Upper lobe of right lung (tissue), 1 donor: Measurements from ENCODE around the gene BEST4. TPM values are rescaled to one million over a fixed set of nuclear protein-coding genes. Genes with fewer than 3 reads are reported as not detected.

Experiments
- ATAC-seq: fragments of 200-7000 bp; cut with Tn5 transposase; one replicate; pipeline ENCODE4 v1.9.1; 2020; ENCODE audit warnings: mild to moderate bottlenecking, moderate library complexity
- DNase-seq: peaks from one replicate; pipeline ENCODE4 v3.0.0-alpha.2; 2020
- H3K27ac ChIP-seq: fragments of 200-600 bp; one replicate; pipeline ENCODE4 v1.8.0; 2022
- H3K27me3 ChIP-seq: fragments of 200-600 bp; one replicate; pipeline ENCODE4 v1.8.0; 2022; ENCODE audit warnings: mild to moderate bottlenecking
- H3K36me3 ChIP-seq: fragments of 200-600 bp; one replicate; pipeline ENCODE4 v1.8.0; 2022
- H3K4me1 ChIP-seq: fragments of 200-600 bp; one replicate; pipeline ENCODE4 v1.8.0; 2022
- H3K4me3 ChIP-seq: fragments of 200-600 bp; one replicate; pipeline ENCODE4 v1.8.0; 2022; ENCODE audit warnings: mild to moderate bottlenecking
- H3K9me3 ChIP-seq: fragments of 200-600 bp; one replicate; pipeline ENCODE4 v1.8.0; 2022
- intact Hi-C: fragments of 100-400 bp; cut with DNase I; formaldehyde crosslinking; loops from one replicate; pipeline ENCODE4 v1.11.0; 2022
- total RNA-seq: library from RNA; stranded (reverse); fragmentation: NEBNext Ultra II Directional; extraction: Animal tissue kit (Norgen Biotek cat#: 25700); gene quantifications from one replicate; pipeline ENCODE4 v1.2.1, GENCODE V29; 2021
- TF ChIP-seq, protein P1 (sequence below): fragments of 200-600 bp; IDR thresholded peaks from one replicate; pipeline ENCODE4 v1.8.0; 2022; ENCODE audit warnings: antibody characterized with exemption
- donor health status: DM: no; HTN: yes; CAD: no; lungs with severe emphysema.

Gene BEST4
- total RNA-seq, 1 donor from 2014 or later = not detected

DNA sequence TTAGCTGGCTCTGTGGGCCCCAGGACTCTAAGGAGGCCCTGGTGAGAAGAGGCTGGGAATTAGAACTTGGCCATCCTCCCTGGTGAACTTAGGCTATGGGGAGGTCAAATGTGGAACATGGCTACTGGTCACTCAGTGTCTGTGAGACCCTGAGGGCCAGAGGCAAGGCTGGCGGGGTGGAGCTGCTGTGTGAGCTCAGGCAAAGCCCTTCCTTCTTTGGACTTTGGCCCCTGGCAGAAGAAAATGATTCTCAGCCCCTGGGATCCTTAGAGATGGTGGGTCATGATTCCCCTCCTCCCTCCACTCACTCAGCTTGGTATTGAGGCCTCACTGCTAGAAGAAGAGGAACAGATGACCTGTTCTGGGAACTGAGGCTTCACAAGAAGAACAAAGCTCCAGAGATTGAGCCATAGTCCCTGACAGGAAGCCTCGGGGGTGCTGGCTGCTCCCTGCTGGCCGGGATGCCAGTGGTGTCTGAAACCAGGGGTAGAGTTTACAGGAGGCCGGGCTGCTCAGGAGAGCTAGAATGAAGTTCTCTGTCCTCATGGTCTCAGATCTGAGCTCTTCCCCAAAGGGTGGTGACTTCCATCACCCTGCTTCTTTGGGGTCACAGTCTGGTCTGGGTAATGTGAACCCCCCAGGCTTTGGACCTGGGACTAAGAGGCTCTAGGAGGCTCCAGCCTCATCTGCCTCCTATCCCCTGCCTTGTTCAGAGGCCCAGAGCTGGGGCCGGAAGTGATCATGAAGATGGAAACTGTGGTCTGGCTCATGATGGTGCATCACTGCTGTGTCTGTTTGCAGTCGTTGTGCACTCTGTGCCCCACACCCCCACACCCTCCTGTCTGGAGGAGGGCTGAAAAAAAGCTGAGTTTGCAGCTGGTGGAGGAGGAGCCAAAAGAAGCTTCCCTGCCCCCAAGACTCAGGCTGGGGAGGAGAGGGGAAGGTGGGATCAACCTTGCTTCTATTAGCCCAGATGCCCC is 21.3 kb upstream of the BEST4 start:
- intact Hi-C loops = no loop called here
- ATAC-seq (peak; percentile 6), DNase-seq (peak; percentile 80)
- Histone ChIP-seq H3K36me3 (peaks cover 27% of the 10 kb centered on the region), H3K4me3 (peak overlapping the region; percentile 45), H3K27ac (peak overlapping the region; percentile 100), H3K9me3 (no peaks in the 10 kb centered on the region), H3K4me1 (peaks cover 78% of the 10 kb centered on the region), H3K27me3 (no peaks in the 10 kb centered on the region)
- TF ChIP-seq, protein P1, sequence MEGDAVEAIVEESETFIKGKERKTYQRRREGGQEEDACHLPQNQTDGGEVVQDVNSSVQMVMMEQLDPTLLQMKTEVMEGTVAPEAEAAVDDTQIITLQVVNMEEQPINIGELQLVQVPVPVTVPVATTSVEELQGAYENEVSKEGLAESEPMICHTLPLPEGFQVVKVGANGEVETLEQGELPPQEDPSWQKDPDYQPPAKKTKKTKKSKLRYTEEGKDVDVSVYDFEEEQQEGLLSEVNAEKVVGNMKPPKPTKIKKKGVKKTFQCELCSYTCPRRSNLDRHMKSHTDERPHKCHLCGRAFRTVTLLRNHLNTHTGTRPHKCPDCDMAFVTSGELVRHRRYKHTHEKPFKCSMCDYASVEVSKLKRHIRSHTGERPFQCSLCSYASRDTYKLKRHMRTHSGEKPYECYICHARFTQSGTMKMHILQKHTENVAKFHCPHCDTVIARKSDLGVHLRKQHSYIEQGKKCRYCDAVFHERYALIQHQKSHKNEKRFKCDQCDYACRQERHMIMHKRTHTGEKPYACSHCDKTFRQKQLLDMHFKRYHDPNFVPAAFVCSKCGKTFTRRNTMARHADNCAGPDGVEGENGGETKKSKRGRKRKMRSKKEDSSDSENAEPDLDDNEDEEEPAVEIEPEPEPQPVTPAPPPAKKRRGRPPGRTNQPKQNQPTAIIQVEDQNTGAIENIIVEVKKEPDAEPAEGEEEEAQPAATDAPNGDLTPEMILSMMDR = no peak

DNA sequence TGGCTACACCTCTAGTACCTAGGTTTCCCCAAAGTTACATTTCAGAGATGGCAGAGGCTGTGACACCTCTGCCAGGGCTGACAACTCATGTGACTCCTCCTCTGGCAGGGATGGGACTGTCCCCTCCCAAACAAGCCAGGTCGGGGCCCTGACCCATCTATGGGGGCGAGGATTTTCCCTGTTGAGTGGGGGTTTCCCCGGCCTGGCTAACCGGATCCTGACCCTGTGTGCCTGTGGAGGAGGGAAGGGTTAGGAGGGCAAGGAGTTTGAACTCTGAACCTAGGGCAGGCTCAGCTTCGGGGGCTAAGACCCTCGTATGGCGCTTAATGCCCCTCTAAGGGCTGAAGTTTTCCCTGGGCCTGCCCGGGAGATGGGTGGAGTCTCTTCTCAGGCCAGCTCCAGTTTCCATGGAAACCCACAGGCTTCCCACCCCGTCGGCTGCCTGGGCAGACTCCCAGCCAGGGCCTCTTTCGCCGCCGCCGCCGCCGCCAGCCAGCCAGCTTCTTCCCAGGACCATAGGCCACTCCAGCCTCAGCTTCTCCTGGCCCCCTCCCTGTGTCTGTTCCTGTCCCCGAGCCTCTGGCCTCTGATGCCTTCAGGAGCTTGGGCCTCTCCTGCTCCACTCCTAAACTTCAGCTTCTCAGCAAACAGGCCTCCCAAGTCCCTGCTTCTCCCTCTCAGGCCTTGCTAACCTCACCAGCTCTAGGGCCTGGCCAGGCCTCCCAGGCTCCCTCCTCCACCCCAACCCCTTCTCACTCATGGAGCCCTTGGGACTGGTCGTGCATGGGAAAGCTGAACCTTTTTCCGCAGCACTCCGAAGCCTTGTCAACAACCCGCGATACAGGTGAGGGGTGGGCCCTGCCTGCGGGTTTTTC is 20.3 kb upstream of the BEST4 start, which contains the start of gene BTBD19:
BTBD19 (plus strand) TSS at position 461 of the 875 bp plus-strand sequence; CDS start at position 759, 298 bp downstream.
- TF ChIP-seq, protein P1 = no peak
- DNase-seq (peak; percentile 85), ATAC-seq (peak; percentile 5)
- Histone ChIP-seq H3K27ac (peak within 1 kb of the TSS; percentile 100), H3K4me3 (peak within 1 kb of the TSS; percentile 45), H3K9me3 (no peaks in the 10 kb centered on the region), H3K27me3 (no peaks in the 10 kb centered on the region), H3K4me1 (peaks cover 76% of the 10 kb centered on the region), H3K36me3 (peaks cover 36% of the 10 kb centered on the region)
- intact Hi-C loops = no loop called here

DNA sequence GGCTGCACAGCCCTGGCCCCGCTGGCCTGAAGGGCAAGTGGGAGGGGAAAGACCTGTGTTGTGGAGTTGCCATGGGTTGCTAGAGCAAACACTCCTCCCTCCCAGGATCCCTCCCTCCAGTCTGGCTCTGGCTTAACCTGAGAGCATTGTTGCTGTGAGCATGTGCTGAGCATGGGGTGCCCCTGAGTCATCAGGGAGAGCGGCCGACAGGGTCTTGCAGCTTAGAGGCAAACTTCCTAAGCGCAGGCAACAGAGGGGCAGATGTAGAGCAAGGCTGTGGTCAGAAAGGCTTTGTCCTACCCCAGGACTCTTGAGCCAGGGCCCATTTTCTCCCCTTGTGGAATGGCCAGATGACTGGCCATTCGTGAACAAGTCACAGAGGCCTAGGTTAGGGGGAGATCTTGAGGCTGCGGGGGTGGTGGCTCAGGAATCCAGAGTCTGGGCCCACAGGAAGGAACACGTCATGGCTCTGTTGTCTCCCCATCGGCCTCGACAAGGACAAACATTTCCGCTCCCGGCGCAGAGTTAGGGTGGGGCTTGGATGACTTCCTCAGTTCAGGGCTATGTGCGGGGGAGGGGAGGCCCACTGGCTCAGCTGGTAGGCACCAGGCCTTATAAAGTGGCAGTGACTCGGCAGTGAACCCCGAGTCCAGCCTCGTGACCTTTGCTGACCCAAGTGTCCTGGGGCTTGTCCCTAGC is 19.5 kb upstream of the BEST4 start:
- Histone ChIP-seq H3K9me3 (no peaks in the 10 kb centered on the region), H3K27ac (peak overlapping the region; percentile 100), H3K27me3 (no peaks in the 10 kb centered on the region), H3K4me3 (peak overlapping the region; percentile 45), H3K4me1 (peaks cover 78% of the 10 kb centered on the region), H3K36me3 (peaks cover 44% of the 10 kb centered on the region)
- intact Hi-C loops = no loop called here
- DNase-seq (peak; percentile 98), ATAC-seq (peak; percentile 82)
- TF ChIP-seq, protein P1 = no peak

DNA sequence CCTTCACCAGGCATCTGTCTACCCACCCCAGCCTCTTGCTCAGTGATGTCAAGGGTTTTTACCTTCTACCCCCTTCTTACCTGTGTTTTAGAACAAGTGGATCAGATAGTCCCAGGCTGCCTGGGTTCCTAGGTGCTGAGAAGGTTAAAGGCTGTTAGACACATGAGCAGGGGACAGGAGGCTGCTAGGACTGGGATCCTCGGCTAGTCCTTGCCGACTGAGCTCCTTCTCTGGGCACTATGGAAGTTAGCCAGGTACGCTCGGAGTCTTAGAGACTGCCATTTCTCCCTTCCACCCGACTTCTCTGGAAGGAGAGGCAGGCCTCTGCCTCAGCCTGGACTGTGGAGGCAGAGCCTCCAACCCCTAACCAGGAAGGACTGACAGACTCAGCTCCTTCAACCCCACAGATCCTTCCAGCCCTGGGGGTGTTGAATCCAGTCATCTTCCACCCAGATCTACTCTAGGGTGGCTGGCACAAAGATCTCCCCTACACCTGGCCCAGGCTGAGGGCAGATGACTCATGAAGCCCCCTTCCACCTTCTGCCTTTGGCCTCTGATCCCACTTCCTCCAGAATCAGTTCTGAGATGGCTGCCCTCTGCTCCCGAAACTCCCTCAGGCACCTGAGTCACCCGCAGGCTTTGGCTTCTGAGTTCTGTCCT is 18.9 kb upstream of the BEST4 start, which contains the start of gene DYNLT4:
DYNLT4 (minus strand) TSS at position 648 of the 660 bp plus-strand sequence. CDS start 683 bp downstream, outside the sequence.
- ATAC-seq (no peak), DNase-seq (no peak)
- H3K36me3 ChIP-seq = peaks cover 44% of the 10 kb centered on the region
- intact Hi-C loops = no loop called here
- no peaks in the 10 kb centered on the region for H3K27me3 ChIP-seq
- H3K27ac ChIP-seq = peak within 1 kb of the TSS; percentile 100
- TF ChIP-seq, protein P1 = no peak
- no peaks in the 10 kb centered on the region for H3K9me3 ChIP-seq
- H3K4me1 ChIP-seq = peaks cover 81% of the 10 kb centered on the region
- H3K4me3 ChIP-seq = peak within 1 kb of the TSS; percentile 45
